ENCODE data around the gene TNNT3. TPM values are rescaled to one million over a fixed set of nuclear protein-coding genes. Genes with fewer than 3 reads are reported as not detected.

TNNT3 gene
- total RNA-seq, 2 experiments from 2014 or later: 19.1 to 21.9 TPM

- no peaks in the 10 kb centered on the region for H3K9me3 Mint-ChIP-seq
Observed at GRCh38 chr11:1896468-1896867, 23.0 kb upstream of the TNNT3 start.

DNA sequence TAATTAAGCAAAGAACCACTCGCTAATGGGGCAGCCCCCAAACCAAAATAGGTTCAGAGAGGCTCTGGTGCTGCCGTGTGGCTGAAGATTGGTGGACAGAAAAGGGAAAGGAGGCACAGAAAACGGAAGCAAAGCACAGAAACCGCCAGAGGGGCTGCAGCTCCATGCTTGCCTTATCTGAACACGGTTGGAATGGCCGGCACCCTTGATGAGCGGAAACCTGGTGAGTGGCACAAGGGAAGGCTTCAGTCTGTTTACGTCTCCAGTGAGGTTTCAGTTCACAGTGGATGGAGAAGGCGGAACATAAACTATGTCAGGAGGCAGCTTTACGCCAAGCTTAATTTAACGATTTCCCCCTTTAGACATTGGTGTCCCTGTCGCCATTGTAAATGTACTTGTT, 22.6 kb upstream of the TNNT3 start:
- H3K4me3 ChIP-seq (ENCODE audit: low read length): no peak overlapping the region
- POLR2A ChIA-PET: no interaction called here
- Mint-ChIP-seq H3K27me3 (peaks cover 7% of the 10 kb centered on the region), H3K27ac (no peak overlapping the region), H3K4me3 (no peak overlapping the region), H3K36me3 (ENCODE audit: low read depth) (no peaks in the 10 kb centered on the region), H3K4me1 (ENCODE audit: low read depth) (peaks cover 11% of the 10 kb centered on the region), H3K9me3 (no peaks in the 10 kb centered on the region)
- no peaks in the 10 kb centered on the region for H3K9me3 ChIP-seq (ENCODE audit: control insufficient read depth in 1 of 2, insufficient read depth in 1 of 2, low read length in 2 of 2)
- H3K36me3 ChIP-seq (ENCODE audit: insufficient read depth, low read length): peaks cover 4% of the 10 kb centered on the region
- CTCF ChIA-PET: no interaction called here
- no peak overlapping the region for H3K27ac ChIP-seq (ENCODE audit: low read depth in 1 of 2, low read length in 2 of 2)
- no peak for TF ChIP-seq CTCF (IDR thresholded peaks at IDR 0.05)
- intact Hi-C loops (cut with DNase I, micrococcal nuclease): no loop called here
- no peak for DNase-seq
- H3K4me1 ChIP-seq (ENCODE audit: insufficient read depth, low read length): peaks cover 7% of the 10 kb centered on the region
- peaks cover 0 to 3% of the 10 kb centered on the region in 2 experiments for H3K27me3 ChIP-seq (ENCODE audit: control insufficient read depth in 1 of 2, insufficient read depth in 2 of 2, low read length in 2 of 2)
- no peak for ATAC-seq (ENCODE audit: poor library complexity)

More at GRCh38 chr11:1896468-1896867, 23.0 kb upstream of the TNNT3 start:
- DNase-seq (no peak), ATAC-seq (ENCODE audit: poor library complexity) (no peak)
- Histone ChIP-seq H3K4me1 (ENCODE audit: insufficient read depth, low read length) (peaks cover 12% of the 10 kb centered on the region), H3K27me3 (ENCODE audit: control insufficient read depth in 1 of 2, insufficient read depth in 2 of 2, low read length in 2 of 2) (peaks cover 0 to 3% of the 10 kb centered on the region in 2 experiments), H3K36me3 (ENCODE audit: insufficient read depth, low read length) (peaks cover 5% of the 10 kb centered on the region), H3K9me3 (ENCODE audit: control insufficient read depth in 1 of 2, insufficient read depth in 1 of 2, low read length in 2 of 2) (no peaks in the 10 kb centered on the region), H3K4me3 (ENCODE audit: low read length) (no peak overlapping the region), H3K27ac (ENCODE audit: low read depth in 1 of 2, low read length in 2 of 2) (no peak overlapping the region)
- peaks cover 14% of the 10 kb centered on the region for H3K4me1 Mint-ChIP-seq (ENCODE audit: low read depth)
- no peak overlapping the region for H3K4me3 Mint-ChIP-seq
- ChIA-PET CTCF (no interaction called here), POLR2A (no interaction called here)
- H3K36me3 Mint-ChIP-seq (ENCODE audit: low read depth): no peaks in the 10 kb centered on the region
- H3K27me3 Mint-ChIP-seq: peaks cover 7% of the 10 kb centered on the region
- no peak for TF ChIP-seq CTCF (IDR thresholded peaks at IDR 0.05)
- H3K27ac Mint-ChIP-seq: no peak overlapping the region
- intact Hi-C loops (cut with DNase I, micrococcal nuclease): no loop called here

DNA sequence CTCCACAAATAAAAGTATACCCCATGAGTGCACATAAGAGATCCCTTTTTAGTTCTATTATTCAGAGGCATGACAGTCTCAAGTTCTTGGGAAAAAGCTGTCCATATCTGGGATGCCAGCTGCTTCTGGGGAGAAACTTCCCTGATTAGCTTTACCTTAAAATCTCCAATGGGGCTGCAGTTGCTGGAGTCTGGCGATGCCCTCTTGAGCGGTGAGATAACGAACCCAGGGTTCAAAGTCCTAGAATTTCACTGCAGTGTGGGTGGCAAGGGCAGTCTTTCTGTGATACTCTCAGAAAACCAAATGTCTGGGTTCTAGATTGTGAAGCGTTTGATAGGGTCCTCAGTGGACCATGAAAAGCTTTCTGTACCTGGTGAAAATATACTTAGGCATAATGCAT, 20.4 kb upstream of the TNNT3 start:
- CTCF ChIA-PET: no interaction called here
- H3K27me3 Mint-ChIP-seq: peaks cover 7% of the 10 kb centered on the region
- Histone ChIP-seq H3K36me3 (ENCODE audit: insufficient read depth, low read length) (no peaks in the 10 kb centered on the region), H3K27me3 (ENCODE audit: control insufficient read depth in 1 of 2, insufficient read depth in 2 of 2, low read length in 2 of 2) (peaks cover 0 to 3% of the 10 kb centered on the region in 2 experiments), H3K4me1 (ENCODE audit: insufficient read depth, low read length) (no peaks in the 10 kb centered on the region), H3K9me3 (ENCODE audit: control insufficient read depth in 1 of 2, insufficient read depth in 1 of 2, low read length in 2 of 2) (no peaks in the 10 kb centered on the region), H3K27ac (ENCODE audit: low read depth in 1 of 2, low read length in 2 of 2) (no peak overlapping the region), H3K4me3 (ENCODE audit: low read length) (no peak overlapping the region)
- POLR2A ChIA-PET: no interaction called here
- intact Hi-C loops (cut with DNase I, micrococcal nuclease): no loop called here
- TF ChIP-seq CTCF (IDR thresholded peaks at IDR 0.05): no peak
- H3K9me3 Mint-ChIP-seq: no peaks in the 10 kb centered on the region
- ATAC-seq (ENCODE audit: poor library complexity): no peak
- H3K4me1 Mint-ChIP-seq (ENCODE audit: low read depth): no peaks in the 10 kb centered on the region
- no peak overlapping the region for H3K27ac Mint-ChIP-seq
- DNase-seq: no peak
- no peak overlapping the region for H3K4me3 Mint-ChIP-seq
- H3K36me3 Mint-ChIP-seq (ENCODE audit: low read depth): no peaks in the 10 kb centered on the region
